GM12878 (cell line): ENCODE results near the gene TLX2. TPM values are rescaled to one million over a fixed set of nuclear protein-coding genes. Genes with fewer than 3 reads are reported as not detected.
A peak's percentile ranks its signal among the peaks of the same experiment; 100 is the strongest.

Experiments used
- ATAC-seq: fragments of 200-7000 bp; cut with Tn5 transposase; 3 replicates; pipeline ENCODE4 v1.9.1; 2020; ENCODE audit warnings: mild to moderate bottlenecking, moderate library complexity
- BruUV-seq: library from RNA; stranded (reverse); fragments of 400-500 nt; replicated peaks from 2 replicates; lab custom pipeline; 2021; lab: Mats Ljungman, UMichigan
- CTCF ChIA-PET: fragments of 300-600 bp; sonication (Branson Sonifier 250); formaldehyde crosslinking; extraction: SDS; loops from one replicate; lab custom pipeline; 2021; ENCODE audit warnings: inconsistent platforms; lab: Yijun Ruan, JAX
- POLR2A ChIA-PET: fragments of 350-600 bp; formaldehyde crosslinking; extraction: SDS; loops from one replicate; lab custom pipeline; 2021; ENCODE audit warnings: inconsistent platforms; lab: Charles Lee
- RAD21 ChIA-PET: fragments of 300-600 bp; sonication (Branson Sonifier 250); formaldehyde crosslinking; loops from one replicate; lab custom pipeline; 2023; ENCODE audit warnings: antibody characterized with exemption; ENCODE audit not compliant: unreplicated experiment; lab: Charles Lee
- SMC1A ChIA-PET: fragments of 300-600 bp; sonication (Branson Sonifier 250); formaldehyde crosslinking; loops from one replicate; lab custom pipeline; 2023; ENCODE audit not compliant: unreplicated experiment, uncharacterized antibody; lab: Charles Lee
- DNase-seq: peaks from one replicate; pipeline ENCODE4 v3.0.0-alpha.2; 2011; ENCODE audit warnings: low read depth, low spot score
- FAIRE-seq: peaks from 3 replicates; lab custom pipeline; 2011; peaks lifted over from hg19 to GRCh38; lab: Jason Lieb, UNC
- H2AFZ ChIP-seq: 2 replicates; pipeline ENCODE4 v1.6.0; 2011; ENCODE audit warnings: low read depth, low read length, control low read depth; ENCODE audit not compliant: control insufficient read depth
- H3K27ac ChIP-seq: 2 replicates; pipeline ENCODE4 v1.5.1; 2011; ENCODE audit warnings: control low read depth; ENCODE audit not compliant: control insufficient read depth, insufficient read depth
- H3K27me3 ChIP-seq, 2 experiments: replicated peaks in 1 of 2; 2 replicates each; pipeline versions ENCODE4 v1.6.0 to v1.6.1; 2011; ENCODE audit warnings: low read length in 1 of 2; ENCODE audit not compliant: control insufficient read depth in 2 of 2, insufficient read depth in 2 of 2
- H3K36me3 ChIP-seq, 2 experiments: 2 replicates each; pipeline ENCODE4 v1.5.1; 2011; ENCODE audit warnings: low read length in 1 of 2; ENCODE audit not compliant: control insufficient read depth in 2 of 2, insufficient read depth in 2 of 2
- H3K4me1 ChIP-seq: 2 replicates; pipeline ENCODE4 v1.6.1; 2011; ENCODE audit warnings: mild to moderate bottlenecking, low read length, moderate library complexity, mixed read lengths; ENCODE audit not compliant: control insufficient read depth, insufficient read depth
- H3K4me2 ChIP-seq: 2 replicates; pipeline ENCODE4 v1.6.0; 2011; ENCODE audit warnings: control low read depth; ENCODE audit not compliant: control insufficient read depth, insufficient read depth
- H3K4me3 ChIP-seq: fragments of 200-600 bp; sonication (generic); 2 replicates; pipeline ENCODE4 v1.5.1; 2016
- H3K79me2 ChIP-seq: 2 replicates; pipeline ENCODE4 v1.6.0; 2011; ENCODE audit warnings: low read length; ENCODE audit not compliant: control insufficient read depth, insufficient read depth
- H3K9ac ChIP-seq: 2 replicates; pipeline ENCODE4 v1.8.0; 2011; ENCODE audit warnings: low read length, control low read depth, mixed read lengths; ENCODE audit not compliant: control insufficient read depth, insufficient read depth
- H3K9me3 ChIP-seq: replicated peaks from 3 replicates; pipeline ENCODE4 v1.5.1; 2011; ENCODE audit warnings: mild to moderate bottlenecking, low read length; ENCODE audit not compliant: control insufficient read depth, insufficient read depth
- H4K20me1 ChIP-seq: 2 replicates; pipeline ENCODE4 v1.6.0; 2011; ENCODE audit not compliant: control insufficient read depth, insufficient read depth
- BMI1 ChIP-seq: fragments of 450-650 bp; IDR thresholded peaks from 2 replicates; pipeline ENCODE4 v1.6.1; 2016; ENCODE audit warnings: mild to moderate bottlenecking, moderate library complexity, borderline replicate concordance
- CHD2 ChIP-seq: IDR thresholded peaks from 2 replicates; pipeline ENCODE4 v1.6.1; 2011; ENCODE audit warnings: low read depth, low read length, improper control_type of control experiment, borderline replicate concordance
- CREM ChIP-seq: IDR thresholded peaks from 2 replicates; pipeline ENCODE4 v1.6.1; 2014; ENCODE audit warnings: antibody characterized with exemption, low read depth
- CUX1 ChIP-seq: IDR thresholded peaks from 2 replicates; pipeline ENCODE4 v1.6.1; 2012; ENCODE audit warnings: improper control_type of control experiment, low read depth, low read length; ENCODE audit not compliant: insufficient replicate concordance
- EED ChIP-seq: sonication (generic); IDR thresholded peaks from 2 replicates; pipeline ENCODE4 v1.6.1; 2016; ENCODE audit warnings: antibody characterized with exemption, low read depth
- HDGF ChIP-seq: fragments of 450-650 bp; IDR thresholded peaks from 2 replicates; pipeline ENCODE4 v1.6.1; 2016; ENCODE audit warnings: antibody characterized with exemption
- IKZF1 ChIP-seq: fragments of 450-650 bp; conservative IDR thresholded peaks from 2 replicates; pipeline ENCODE4 v1.6.1; 2017; ENCODE audit warnings: antibody characterized with exemption, mild to moderate bottlenecking
- JUNB ChIP-seq: IDR thresholded peaks from 2 replicates; pipeline ENCODE4 v1.6.1; 2016; ENCODE audit warnings: antibody characterized with exemption, mild to moderate bottlenecking
- MAX ChIP-seq: IDR thresholded peaks from 2 replicates; pipeline ENCODE4 v1.6.1; 2012; ENCODE audit warnings: low read depth, low read length, improper control_type of control experiment
- NBN ChIP-seq: fragments of 450-650 bp; IDR thresholded peaks from 2 replicates; pipeline ENCODE4 v1.6.1; 2016
- STAT3 ChIP-seq: IDR thresholded peaks from 2 replicates; pipeline ENCODE4 v1.6.1; 2011; ENCODE audit warnings: low read depth, low read length, improper control_type of control experiment
- TAF1 ChIP-seq: IDR thresholded peaks from 2 replicates; pipeline ENCODE4 v1.6.1; 2011; ENCODE audit warnings: mild to moderate bottlenecking, low read depth, low read length, borderline replicate concordance
- WGBS: methylation state at CpG from one replicate; pipeline ENCODE4 v1.1.6; 2016; ENCODE audit warnings: low lambda C conversion rate; ENCODE audit not compliant: insufficient replicate concordance, insufficient coverage; ENCODE audit errors: missing lambda C conversion rate; 5-methylcytosine and 5-hydroxymethylcytosine counted together
- in situ Hi-C: fragments of 300-500 bp; cut with MboI; formaldehyde crosslinking; loops from 9 replicates; pipeline ENCODE4 v1.14.3; 2018; ENCODE audit warnings: mixed read lengths
- intact Hi-C: fragments of 100-400 bp; cut with micrococcal nuclease; formaldehyde crosslinking; loops from one replicate; pipeline ENCODE4 v1.14.2; 2022; ENCODE audit not compliant: unreplicated experiment
- polyA plus RNA-seq, 11 experiments: library from polyadenylated mRNA; depleted of rRNA in 4 of 11; unstranded in 6 of 11; stranded (reverse) in 5 of 11; fragments of >200 nt; fragmentation: Nextera tagmentation in 4 of 11; fragmentation: Illumina TruSeq in 1 of 11; extraction: Ambion mirVana in 4 of 11; extraction: Trizol in 1 of 11; gene quantifications; 1 replicate in 1 of 11; 2 replicates in 10 of 11; pipeline versions ENCODE4 v1.2.1 to v1.2.3, GENCODE V29; 2011 to 2016; ENCODE audit warnings: inconsistent platforms in 2 of 11, missing spikeins in 2 of 11, low read depth in 1 of 11
- total RNA-seq, 4 experiments: library from RNA; depleted of rRNA in 3 of 4; stranded (reverse); fragments of >200 nt in 3 of 4; fragmentation: Illumina TruSeq in 1 of 4; extraction: Trizol in 1 of 4; gene quantifications; 2 replicates each; pipeline versions ENCODE4 v1.2.1 to v1.2.3, GENCODE V29; 2013 to 2021
- TF ChIP-seq, protein P1 (sequence below): fragments of 450-650 bp; IDR thresholded peaks from 2 replicates; pipeline ENCODE4 v1.6.1; 2018; ENCODE audit warnings: borderline replicate concordance, mild to moderate bottlenecking; ENCODE audit not compliant: partially characterized antibody

The TLX2 gene
- total and polyA plus RNA-seq, 10 of the 15 experiments (the other 5 are each of a cell fraction or from before 2014, with no cell fraction given): 0.06 to 5.5 (median 3.6) TPM; not detected in 1

GRCh38 chr2:74530239-74531187 is 16.3 kb downstream of the TLX2 start:
- H3K9ac ChIP-seq: peak overlapping the region; percentile 92
- peak; percentile 83 for FAIRE-seq
- H3K27ac ChIP-seq: peak overlapping the region; percentile 96
- intact Hi-C loops (loop anchor here (1.0 kb wide), 1 partner anchor 24 kb away; the partner anchor contains the start of gene DOK1), in situ Hi-C loops (no loop called here)
- peaks cover 17 to 43% of the 10 kb centered on the region in 2 experiments for H3K36me3 ChIP-seq
- no peaks in the 10 kb centered on the region for H3K27me3 ChIP-seq
- ChIA-PET CTCF (interaction anchor here (0.7 to 10.4 kb wide), 20 partner anchors 16 to 280 kb away, joined by 3 to 226 read pairs (median 6); partner anchors contain the start of genes CCDC142, PCGF1, TTC31 and WBP1), RAD21 (interaction anchor here (0.7 to 7.5 kb wide), 22 partner anchors 9 to 195 kb away, joined by 3 to 158 read pairs (median 6); partner anchors contain the start of genes C2orf81, CCDC142, LOXL3 and PCGF1), SMC1A (interaction anchor here (0.6 to 9.9 kb wide), 24 partner anchors 9 to 605 kb away, joined by 3 to 208 read pairs (median 10); partner anchors contain the start of genes CCDC142, INO80B, PCGF1 and TTC31), POLR2A (interaction anchor here (0.6 to 5.4 kb wide), 25 partner anchors 8 to 352 kb away, joined by 3 to 66 read pairs (median 4); partner anchors contain the start of genes CCDC142, INO80B, MOB1A and PCGF1)
- H3K79me2 ChIP-seq: peaks cover 50% of the 10 kb centered on the region
- no peaks in the 10 kb centered on the region for H3K9me3 ChIP-seq
- peak overlapping the region; percentile 80 for H2AFZ ChIP-seq
- H4K20me1 ChIP-seq: no peaks in the 10 kb centered on the region
- H3K4me1 ChIP-seq: peaks cover 33% of the 10 kb centered on the region
- H3K4me2 ChIP-seq: peak overlapping the region; percentile 95
- H3K4me3 ChIP-seq: peak overlapping the region; percentile 94
- no TSS peak for BruUV-seq
- peak; percentile 60 for ATAC-seq
- DNase-seq: peak; percentile 74
- WGBS: under 1% methylated on average over 50 of the region's 54 CpGs
- no peak; the same call in 1 of the 2 replicates for TF ChIP-seq CREM
- TF ChIP-seq IKZF1: peak; percentile 52
- TF ChIP-seq STAT3: no peak
- peak; percentile 89 for TF ChIP-seq NBN
- TF ChIP-seq JUNB: peak; percentile 30; the same call in 1 of the 2 replicates
- TF ChIP-seq CHD2: peak; percentile 64
- peak; percentile 69 for TF ChIP-seq EED
- peak; percentile 64; the same call in 1 of the 2 replicates for TF ChIP-seq MAX
- TF ChIP-seq, protein P1, sequence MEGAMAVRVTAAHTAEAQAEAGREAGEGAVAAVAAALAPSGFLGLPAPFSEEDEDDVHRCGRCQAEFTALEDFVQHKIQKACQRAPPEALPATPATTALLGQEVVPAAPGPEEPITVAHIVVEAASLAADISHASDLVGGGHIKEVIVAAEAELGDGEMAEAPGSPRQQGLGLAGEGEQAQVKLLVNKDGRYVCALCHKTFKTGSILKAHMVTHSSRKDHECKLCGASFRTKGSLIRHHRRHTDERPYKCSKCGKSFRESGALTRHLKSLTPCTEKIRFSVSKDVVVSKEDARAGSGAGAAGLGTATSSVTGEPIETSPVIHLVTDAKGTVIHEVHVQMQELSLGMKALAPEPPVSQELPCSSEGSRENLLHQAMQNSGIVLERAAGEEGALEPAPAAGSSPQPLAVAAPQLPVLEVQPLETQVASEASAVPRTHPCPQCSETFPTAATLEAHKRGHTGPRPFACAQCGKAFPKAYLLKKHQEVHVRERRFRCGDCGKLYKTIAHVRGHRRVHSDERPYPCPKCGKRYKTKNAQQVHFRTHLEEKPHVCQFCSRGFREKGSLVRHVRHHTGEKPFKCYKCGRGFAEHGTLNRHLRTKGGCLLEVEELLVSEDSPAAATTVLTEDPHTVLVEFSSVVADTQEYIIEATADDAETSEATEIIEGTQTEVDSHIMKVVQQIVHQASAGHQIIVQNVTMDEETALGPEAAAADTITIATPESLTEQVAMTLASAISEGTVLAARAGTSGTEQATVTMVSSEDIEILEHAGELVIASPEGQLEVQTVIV: no peak
- TF ChIP-seq CUX1: peak; percentile 86
- peak; percentile 76; the same call in 1 of the 2 replicates for TF ChIP-seq HDGF
- peak; percentile 44; the same call in 1 of the 2 replicates for TF ChIP-seq TAF1
- peak; percentile 53; the same call in 1 of the 2 replicates for TF ChIP-seq BMI1
